Thoracic aorta endothelial cell (primary cell): ENCODE measurements around the gene UBE2S. TPM values are rescaled to one million over a fixed set of nuclear protein-coding genes. Genes with fewer than 3 reads are reported as not detected.

Experiments used
- total RNA-seq: library from RNA; depleted of rRNA; stranded (reverse); fragments of >200 nt; gene quantifications from 2 replicates; pipeline ENCODE4 v1.2.3, GENCODE V29; 2012

UBE2S gene
- 110 and 177 TPM in 2 replicates for total RNA-seq

GRCh38 chr19:55407550-55407799 is at the start of gene UBE2S:
Gene UBE2S (minus strand): TSS chr19:55407788. CDS start chr19:55407589, 199 bp downstream.

GRCh38 chr19:55443045-55443823 is 35.6 kb upstream of the UBE2S start, which contains the start of gene SHISA7:
Gene SHISA7 (minus strand): TSS chr19:55443300. CDS start chr19:55442863, 437 bp downstream.

GRCh38 chr19:55385724-55386492 is 21.7 kb downstream of the UBE2S start, which contains the start of gene RPL28:
Gene RPL28 (plus strand): TSS chr19:55385932. CDS start chr19:55386358, 426 bp downstream.

GRCh38 chr19:55384131-55384919 is 23.3 kb downstream of the UBE2S start, which contains the start of gene TMEM238:
Gene TMEM238 (minus strand): TSS chr19:55384292. CDS start chr19:55384259, 33 bp downstream.

GRCh38 chr19:55376241-55376933 is 31.2 kb downstream of the UBE2S start, which contains the start of gene TMEM190:
Gene TMEM190 (plus strand): TSS chr19:55376826. CDS start chr19:55376854, 28 bp downstream.

GRCh38 chr19:55370305-55370988 is 37.1 kb downstream of the UBE2S start, which contains the start of gene IL11:
Gene IL11 (minus strand): TSS chr19:55370463. CDS start chr19:55370310, 153 bp downstream.

GRCh38 chr19:55362990-55363716 is 44.4 kb downstream of the UBE2S start, which contains the start of gene GARIN5B:
Gene GARIN5B (minus strand): TSS chr19:55363260. CDS start chr19:55363066, 194 bp downstream.

GRCh38 chr19:55354698-55355212 is 52.8 kb downstream of the UBE2S start, which contains the start of gene COX6B2:
Gene COX6B2 (minus strand): TSS chr19:55354719. CDS start chr19:55354521, 198 bp downstream.

Other genes starting within 250 kb of the UBE2S start
- gene DNAAF3, start 241.2 kb downstream of the UBE2S start, total RNA-seq: 0.27 and 0.29 TPM in 2 replicates
- 0.07 TPM in 1 of 2 replicates, not detected in the other for gene SYT5, start 227.5 kb downstream of the UBE2S start, total RNA-seq
- 0.22 and 0.53 TPM in 2 replicates for gene PTPRH, start 198.3 kb downstream of the UBE2S start, total RNA-seq
- gene TMEM86B, start 179.0 kb downstream of the UBE2S start, total RNA-seq: 1.4 and 1.7 TPM in 2 replicates
- gene PPP6R1, start 148.8 kb downstream of the UBE2S start, total RNA-seq: 43.8 and 52.8 TPM in 2 replicates
- 28.6 and 31.8 TPM in 2 replicates for gene HSPBP1, start 127.7 kb downstream of the UBE2S start, total RNA-seq
- gene BRSK1, start 123.8 kb downstream of the UBE2S start, total RNA-seq: 1.6 TPM in 1 of 2 replicates, not detected in the other
- not detected in 2 replicates for gene TMEM150B, start 82.4 kb downstream of the UBE2S start, total RNA-seq
- 5.0 and 5.7 TPM in 2 replicates for gene KMT5C, start 67.9 kb downstream of the UBE2S start, total RNA-seq
- 0.29 TPM in 1 of 2 replicates, not detected in the other for gene COX6B2, start 53.1 kb downstream of the UBE2S start, total RNA-seq
- not detected in 2 replicates for gene GARIN5B, start 44.5 kb downstream of the UBE2S start, total RNA-seq
- not detected in 2 replicates for gene IL11, start 37.3 kb downstream of the UBE2S start, total RNA-seq
- not detected in 2 replicates for gene TMEM190, start 31.0 kb downstream of the UBE2S start, total RNA-seq
- gene TMEM238, start 23.5 kb downstream of the UBE2S start, total RNA-seq: not detected in 2 replicates
- gene RPL28, start 21.9 kb downstream of the UBE2S start, total RNA-seq: 346 and 438 TPM in 2 replicates
- gene SHISA7, start 35.5 kb upstream of the UBE2S start, total RNA-seq: not detected in 2 replicates
- 33.5 and 43.0 TPM in 2 replicates for gene ISOC2, start 53.9 kb upstream of the UBE2S start, total RNA-seq
- gene C19orf85, start 57.0 kb upstream of the UBE2S start, total RNA-seq: not detected in 2 replicates
- 2.4 and 3.2 TPM in 2 replicates for gene ZNF628, start 68.8 kb upstream of the UBE2S start, total RNA-seq
- gene NAT14, start 77.4 kb upstream of the UBE2S start, total RNA-seq: 8.9 and 9.6 TPM in 2 replicates
- 0.27 and 0.79 TPM in 2 replicates for gene SSC5D, start 80.6 kb upstream of the UBE2S start, total RNA-seq
- gene SBK2, start 129.3 kb upstream of the UBE2S start, total RNA-seq: not detected in 2 replicates
- 0.27 and 0.65 TPM in 2 replicates for gene SBK3, start 137.8 kb upstream of the UBE2S start, total RNA-seq
- gene ZNF579, start 173.1 kb upstream of the UBE2S start, total RNA-seq: 4.1 and 5.1 TPM in 2 replicates
- 3.2 and 4.2 TPM in 2 replicates for gene FIZ1, start 191.7 kb upstream of the UBE2S start, total RNA-seq
- gene ZNF524, start 192.5 kb upstream of the UBE2S start, total RNA-seq: 7.2 and 9.0 TPM in 2 replicates
- gene ZNF865, start 197.9 kb upstream of the UBE2S start, total RNA-seq: 1.6 and 1.8 TPM in 2 replicates
- 2.0 and 2.4 TPM in 2 replicates for gene ZNF784, start 216.8 kb upstream of the UBE2S start, total RNA-seq
- 5.1 and 6.7 TPM in 2 replicates for gene ZNF580, start 233.2 kb upstream of the UBE2S start, total RNA-seq
- gene ZNF581, start 235.9 kb upstream of the UBE2S start, total RNA-seq: 16.4 and 16.7 TPM in 2 replicates
- 8.0 and 8.5 TPM in 2 replicates for gene CCDC106, start 240.4 kb upstream of the UBE2S start, total RNA-seq
- 171 and 192 TPM in 2 replicates for gene U2AF2, start 247.2 kb upstream of the UBE2S start, total RNA-seq